Measurements from ENCODE around the gene MITF.

The MITF gene

DNA sequence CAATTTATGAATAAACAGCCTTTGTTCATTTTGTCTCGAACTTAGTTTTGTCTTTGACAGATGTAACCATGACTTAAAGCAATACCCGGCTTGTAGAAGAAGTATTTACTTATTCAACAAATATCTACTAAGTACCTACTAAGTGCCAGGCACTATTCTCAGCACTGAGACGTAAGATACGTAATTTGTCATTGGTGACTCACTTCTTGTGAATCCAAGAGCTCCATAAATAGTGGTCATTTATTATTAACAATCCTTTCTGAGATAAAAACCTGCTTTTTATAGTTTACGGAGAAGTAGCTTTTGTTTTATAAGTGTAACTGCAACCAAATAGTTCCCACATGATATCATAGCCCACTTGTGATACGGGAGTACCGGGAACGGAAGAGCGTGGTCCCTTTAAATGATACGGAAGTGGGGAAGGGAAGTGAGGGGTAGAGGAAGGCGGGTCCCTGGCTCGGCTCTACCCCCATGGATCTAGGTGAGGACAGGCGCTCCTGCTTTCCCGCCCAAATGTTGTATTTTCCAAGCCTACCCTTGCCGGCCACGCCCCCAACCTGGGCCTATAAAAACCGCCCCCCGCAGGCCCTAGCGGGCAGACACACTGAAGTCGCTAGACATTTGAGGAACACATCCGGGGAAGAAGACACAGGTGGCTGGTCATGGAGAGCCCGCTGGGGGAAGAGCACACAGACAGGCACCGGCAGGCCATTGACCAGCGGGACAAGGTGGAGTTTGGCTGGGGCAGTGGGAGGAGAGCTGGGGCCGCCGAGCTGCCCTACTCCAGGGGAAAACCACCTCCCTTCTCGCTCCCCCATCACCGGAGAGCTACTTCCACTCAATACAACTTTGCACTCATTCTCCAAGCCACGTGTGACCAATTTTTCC, 260.1 kb downstream of the MITF start, which contains the start of gene SAMMSON:
TSS of gene SAMMSON (plus strand) at position 594 of the 888 bp plus-strand sequence.
- TF ChIP-seq SPI1 (IDR thresholded peaks at IDR 0.05; ENCODE audit: borderline replicate concordance, low read depth) (no peak), POLR2AphosphoS5 (IDR thresholded peaks at IDR 0.05; ENCODE audit: low read depth) (no peak), GABPA (IDR thresholded peaks at IDR 0.05; ENCODE audit: low read depth) (no peak)
- TF ChIP-seq, protein P1, sequence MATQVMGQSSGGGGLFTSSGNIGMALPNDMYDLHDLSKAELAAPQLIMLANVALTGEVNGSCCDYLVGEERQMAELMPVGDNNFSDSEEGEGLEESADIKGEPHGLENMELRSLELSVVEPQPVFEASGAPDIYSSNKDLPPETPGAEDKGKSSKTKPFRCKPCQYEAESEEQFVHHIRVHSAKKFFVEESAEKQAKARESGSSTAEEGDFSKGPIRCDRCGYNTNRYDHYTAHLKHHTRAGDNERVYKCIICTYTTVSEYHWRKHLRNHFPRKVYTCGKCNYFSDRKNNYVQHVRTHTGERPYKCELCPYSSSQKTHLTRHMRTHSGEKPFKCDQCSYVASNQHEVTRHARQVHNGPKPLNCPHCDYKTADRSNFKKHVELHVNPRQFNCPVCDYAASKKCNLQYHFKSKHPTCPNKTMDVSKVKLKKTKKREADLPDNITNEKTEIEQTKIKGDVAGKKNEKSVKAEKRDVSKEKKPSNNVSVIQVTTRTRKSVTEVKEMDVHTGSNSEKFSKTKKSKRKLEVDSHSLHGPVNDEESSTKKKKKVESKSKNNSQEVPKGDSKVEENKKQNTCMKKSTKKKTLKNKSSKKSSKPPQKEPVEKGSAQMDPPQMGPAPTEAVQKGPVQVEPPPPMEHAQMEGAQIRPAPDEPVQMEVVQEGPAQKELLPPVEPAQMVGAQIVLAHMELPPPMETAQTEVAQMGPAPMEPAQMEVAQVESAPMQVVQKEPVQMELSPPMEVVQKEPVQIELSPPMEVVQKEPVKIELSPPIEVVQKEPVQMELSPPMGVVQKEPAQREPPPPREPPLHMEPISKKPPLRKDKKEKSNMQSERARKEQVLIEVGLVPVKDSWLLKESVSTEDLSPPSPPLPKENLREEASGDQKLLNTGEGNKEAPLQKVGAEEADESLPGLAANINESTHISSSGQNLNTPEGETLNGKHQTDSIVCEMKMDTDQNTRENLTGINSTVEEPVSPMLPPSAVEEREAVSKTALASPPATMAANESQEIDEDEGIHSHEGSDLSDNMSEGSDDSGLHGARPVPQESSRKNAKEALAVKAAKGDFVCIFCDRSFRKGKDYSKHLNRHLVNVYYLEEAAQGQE (IDR thresholded peaks at IDR 0.05; ENCODE audit: insufficient replicate concordance, low read depth) = no peak
- TF ChIP-seq, protein P2, sequence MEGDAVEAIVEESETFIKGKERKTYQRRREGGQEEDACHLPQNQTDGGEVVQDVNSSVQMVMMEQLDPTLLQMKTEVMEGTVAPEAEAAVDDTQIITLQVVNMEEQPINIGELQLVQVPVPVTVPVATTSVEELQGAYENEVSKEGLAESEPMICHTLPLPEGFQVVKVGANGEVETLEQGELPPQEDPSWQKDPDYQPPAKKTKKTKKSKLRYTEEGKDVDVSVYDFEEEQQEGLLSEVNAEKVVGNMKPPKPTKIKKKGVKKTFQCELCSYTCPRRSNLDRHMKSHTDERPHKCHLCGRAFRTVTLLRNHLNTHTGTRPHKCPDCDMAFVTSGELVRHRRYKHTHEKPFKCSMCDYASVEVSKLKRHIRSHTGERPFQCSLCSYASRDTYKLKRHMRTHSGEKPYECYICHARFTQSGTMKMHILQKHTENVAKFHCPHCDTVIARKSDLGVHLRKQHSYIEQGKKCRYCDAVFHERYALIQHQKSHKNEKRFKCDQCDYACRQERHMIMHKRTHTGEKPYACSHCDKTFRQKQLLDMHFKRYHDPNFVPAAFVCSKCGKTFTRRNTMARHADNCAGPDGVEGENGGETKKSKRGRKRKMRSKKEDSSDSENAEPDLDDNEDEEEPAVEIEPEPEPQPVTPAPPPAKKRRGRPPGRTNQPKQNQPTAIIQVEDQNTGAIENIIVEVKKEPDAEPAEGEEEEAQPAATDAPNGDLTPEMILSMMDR (IDR thresholded peaks at IDR 0.05; ENCODE audit: insufficient read depth, low read length) = no peak
- Histone ChIP-seq H3K27ac (replicated peaks) (no peak within 1 kb of the TSS), H3K4me3 (replicated peaks; ENCODE audit: insufficient read depth, low read length) (no peak within 1 kb of the TSS), H3K27me3 (ENCODE audit: insufficient read depth, poor library complexity, severe bottlenecking) (no peaks in the 10 kb centered on the region)
- DNase-seq (ENCODE audit: low read depth in 1 of 2, low spot score in 1 of 2) = no peak

DNA sequence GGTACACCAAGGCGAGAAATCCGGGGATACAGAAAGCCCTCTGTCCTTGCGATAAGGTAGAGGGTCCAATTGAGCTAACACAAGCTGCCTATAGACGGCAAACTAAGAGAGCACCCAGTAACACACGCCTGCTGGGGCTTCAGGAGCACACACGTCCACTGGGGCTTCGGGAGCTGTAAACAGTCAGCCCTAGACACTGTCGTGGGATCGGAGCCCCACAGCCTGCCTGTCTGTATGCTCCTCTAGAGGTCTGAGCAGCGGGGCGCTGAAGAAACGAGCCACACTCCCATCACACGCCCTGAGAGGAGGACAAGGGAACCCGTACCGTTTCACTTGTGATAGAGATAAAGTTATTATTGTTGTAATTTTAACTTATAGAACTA, 260.8 kb downstream of the MITF start:
- H3K27ac ChIP-seq (replicated peaks) = no peak overlapping the region
- no peaks in the 10 kb centered on the region for H3K27me3 ChIP-seq (ENCODE audit: insufficient read depth, poor library complexity, severe bottlenecking)
- no peak for DNase-seq (ENCODE audit: low read depth in 1 of 2, low spot score in 1 of 2)
- H3K4me3 ChIP-seq (replicated peaks; ENCODE audit: insufficient read depth, low read length) = no peak overlapping the region
- TF ChIP-seq, protein P2 (IDR thresholded peaks at IDR 0.05; ENCODE audit: insufficient read depth, low read length) = no peak
- TF ChIP-seq GABPA (IDR thresholded peaks at IDR 0.05; ENCODE audit: low read depth) (no peak), POLR2AphosphoS5 (IDR thresholded peaks at IDR 0.05; ENCODE audit: low read depth) (no peak), SPI1 (IDR thresholded peaks at IDR 0.05; ENCODE audit: borderline replicate concordance, low read depth) (no peak)
- TF ChIP-seq, protein P1 (IDR thresholded peaks at IDR 0.05; ENCODE audit: insufficient replicate concordance, low read depth) = no peak

DNA sequence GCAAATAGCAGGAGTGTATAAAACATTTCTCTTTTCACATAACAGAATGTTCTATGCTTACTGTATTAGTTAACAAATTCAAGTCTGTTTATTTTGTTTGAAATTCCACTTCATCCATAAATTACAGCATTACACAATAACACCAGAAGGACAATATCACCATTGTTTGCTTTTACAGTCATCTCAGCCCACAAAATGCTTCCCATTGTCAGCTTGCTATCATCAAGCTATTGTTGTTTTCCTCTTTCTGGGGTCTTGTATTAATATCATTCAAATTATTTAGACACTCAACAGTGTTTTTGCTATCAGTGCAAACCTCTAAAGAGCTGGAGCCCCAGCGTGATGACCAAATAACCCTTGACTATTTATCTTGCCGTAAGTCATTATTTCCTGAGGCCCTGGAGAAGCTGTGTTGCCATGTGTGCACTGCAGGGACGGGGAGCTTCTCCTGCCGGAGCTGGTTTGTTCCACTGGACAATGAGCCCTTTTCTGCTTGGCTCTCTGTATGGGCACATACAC, 261.4 kb downstream of the MITF start:
- TF ChIP-seq, protein P1 (IDR thresholded peaks at IDR 0.05; ENCODE audit: insufficient replicate concordance, low read depth) = no peak
- no peak for TF ChIP-seq SPI1 (IDR thresholded peaks at IDR 0.05; ENCODE audit: borderline replicate concordance, low read depth)
- TF ChIP-seq, protein P2 (IDR thresholded peaks at IDR 0.05; ENCODE audit: insufficient read depth, low read length) = no peak
- TF ChIP-seq GABPA (IDR thresholded peaks at IDR 0.05; ENCODE audit: low read depth) = no peak
- no peak for TF ChIP-seq POLR2AphosphoS5 (IDR thresholded peaks at IDR 0.05; ENCODE audit: low read depth)
- H3K27me3 ChIP-seq (ENCODE audit: insufficient read depth, poor library complexity, severe bottlenecking) = no peaks in the 10 kb centered on the region
- H3K4me3 ChIP-seq (replicated peaks; ENCODE audit: insufficient read depth, low read length) = no peak overlapping the region
- H3K27ac ChIP-seq (replicated peaks) = no peak overlapping the region
- DNase-seq (ENCODE audit: low read depth in 1 of 2, low spot score in 1 of 2) = no peak
